ENCODE measurements around the gene MKNK2. TPM values are rescaled to one million over a fixed set of nuclear protein-coding genes. Genes with fewer than 3 reads are reported as not detected.
"Not testable (repeated sequence)": the region's sequence is repeated elsewhere in the genome, so short reads cannot be mapped to it uniquely, and the experiment has no call there.

MKNK2 gene
- total RNA-seq, 1 donor from 2014 or later, result 123 TPM

GRCh38 chr19:2037651-2038255, 13.3 kb downstream of the MKNK2 start:
- no peaks in the 10 kb centered on the region for H3K27me3 Mint-ChIP-seq (ENCODE audit: low read depth)
- H3K9me3 Mint-ChIP-seq, result no peaks in the 10 kb centered on the region
- H3K4me1 Mint-ChIP-seq, result no peaks in the 10 kb centered on the region
- TF ChIP-seq, protein P1, sequence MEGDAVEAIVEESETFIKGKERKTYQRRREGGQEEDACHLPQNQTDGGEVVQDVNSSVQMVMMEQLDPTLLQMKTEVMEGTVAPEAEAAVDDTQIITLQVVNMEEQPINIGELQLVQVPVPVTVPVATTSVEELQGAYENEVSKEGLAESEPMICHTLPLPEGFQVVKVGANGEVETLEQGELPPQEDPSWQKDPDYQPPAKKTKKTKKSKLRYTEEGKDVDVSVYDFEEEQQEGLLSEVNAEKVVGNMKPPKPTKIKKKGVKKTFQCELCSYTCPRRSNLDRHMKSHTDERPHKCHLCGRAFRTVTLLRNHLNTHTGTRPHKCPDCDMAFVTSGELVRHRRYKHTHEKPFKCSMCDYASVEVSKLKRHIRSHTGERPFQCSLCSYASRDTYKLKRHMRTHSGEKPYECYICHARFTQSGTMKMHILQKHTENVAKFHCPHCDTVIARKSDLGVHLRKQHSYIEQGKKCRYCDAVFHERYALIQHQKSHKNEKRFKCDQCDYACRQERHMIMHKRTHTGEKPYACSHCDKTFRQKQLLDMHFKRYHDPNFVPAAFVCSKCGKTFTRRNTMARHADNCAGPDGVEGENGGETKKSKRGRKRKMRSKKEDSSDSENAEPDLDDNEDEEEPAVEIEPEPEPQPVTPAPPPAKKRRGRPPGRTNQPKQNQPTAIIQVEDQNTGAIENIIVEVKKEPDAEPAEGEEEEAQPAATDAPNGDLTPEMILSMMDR (conservative IDR thresholded peaks at IDR 0.05), result no peak
- no peak overlapping the region for H3K27ac Mint-ChIP-seq (ENCODE audit: unreplicated experiment)
- no peak overlapping the region for H3K4me3 Mint-ChIP-seq
- DNase-seq (ENCODE audit: low read depth, low spot score), result no peak
- no peaks in the 10 kb centered on the region for H3K36me3 Mint-ChIP-seq (ENCODE audit: low read depth)

DNA sequence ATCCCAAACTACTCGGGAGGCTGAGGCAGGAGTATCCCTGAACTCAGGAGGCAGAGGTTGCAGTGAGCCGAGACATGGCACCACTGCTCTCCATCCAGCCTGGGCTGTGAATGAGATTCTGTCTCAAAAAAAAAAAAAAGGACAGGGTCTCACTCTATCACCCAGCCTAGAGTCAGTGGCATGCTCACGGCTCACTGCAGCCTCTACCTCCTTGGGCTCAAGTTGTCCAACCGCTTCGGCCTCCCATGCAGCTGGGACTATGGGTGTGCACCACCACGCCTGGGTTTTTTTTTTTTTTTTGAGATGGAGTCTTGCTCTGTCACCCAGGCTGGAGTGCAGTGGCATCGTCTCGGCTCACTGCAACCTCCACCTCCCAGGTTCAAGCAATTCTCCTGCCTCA, 14.6 kb downstream of the MKNK2 start:
- no peaks in the 10 kb centered on the region for H3K36me3 Mint-ChIP-seq (ENCODE audit: low read depth)
- peaks cover 4% of the 10 kb centered on the region for H3K4me1 Mint-ChIP-seq
- no peak for DNase-seq (ENCODE audit: low read depth, low spot score)
- no peaks in the 10 kb centered on the region for H3K9me3 Mint-ChIP-seq
- TF ChIP-seq, protein P1 (conservative IDR thresholded peaks at IDR 0.05), result no peak
- H3K27ac Mint-ChIP-seq (ENCODE audit: unreplicated experiment), result no peak overlapping the region
- no peaks in the 10 kb centered on the region for H3K27me3 Mint-ChIP-seq (ENCODE audit: low read depth)
- H3K4me3 Mint-ChIP-seq, result no peak overlapping the region

DNA sequence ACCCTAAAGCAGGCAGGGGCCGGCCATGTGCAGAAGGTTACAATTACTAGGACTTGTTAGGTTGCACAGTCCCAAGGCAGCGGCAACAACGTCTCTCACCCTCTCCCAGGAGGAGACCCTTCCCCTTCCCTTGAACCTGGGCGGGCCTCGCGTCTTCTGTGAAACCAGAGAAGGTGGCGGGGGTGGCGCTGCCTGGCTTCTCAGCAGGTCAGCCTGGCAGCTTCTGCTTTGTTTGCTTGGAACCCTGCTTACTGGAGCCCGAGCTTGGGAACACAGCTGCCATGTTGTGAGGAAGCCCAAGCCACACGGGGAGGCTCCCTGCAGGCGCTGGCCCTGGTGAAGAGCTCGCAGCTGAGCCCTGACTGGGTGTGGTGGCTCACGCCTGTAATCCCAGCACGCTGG, 15.5 kb downstream of the MKNK2 start:
- no peaks in the 10 kb centered on the region for H3K36me3 Mint-ChIP-seq (ENCODE audit: low read depth)
- H3K9me3 Mint-ChIP-seq, result no peaks in the 10 kb centered on the region
- no peak overlapping the region for H3K27ac Mint-ChIP-seq (ENCODE audit: unreplicated experiment)
- H3K27me3 Mint-ChIP-seq (ENCODE audit: low read depth), result no peaks in the 10 kb centered on the region
- H3K4me1 Mint-ChIP-seq, result peaks cover 4% of the 10 kb centered on the region
- no peak for DNase-seq (ENCODE audit: low read depth, low spot score)
- TF ChIP-seq, protein P1 (conservative IDR thresholded peaks at IDR 0.05), result no peak
- no peak overlapping the region for H3K4me3 Mint-ChIP-seq

DNA sequence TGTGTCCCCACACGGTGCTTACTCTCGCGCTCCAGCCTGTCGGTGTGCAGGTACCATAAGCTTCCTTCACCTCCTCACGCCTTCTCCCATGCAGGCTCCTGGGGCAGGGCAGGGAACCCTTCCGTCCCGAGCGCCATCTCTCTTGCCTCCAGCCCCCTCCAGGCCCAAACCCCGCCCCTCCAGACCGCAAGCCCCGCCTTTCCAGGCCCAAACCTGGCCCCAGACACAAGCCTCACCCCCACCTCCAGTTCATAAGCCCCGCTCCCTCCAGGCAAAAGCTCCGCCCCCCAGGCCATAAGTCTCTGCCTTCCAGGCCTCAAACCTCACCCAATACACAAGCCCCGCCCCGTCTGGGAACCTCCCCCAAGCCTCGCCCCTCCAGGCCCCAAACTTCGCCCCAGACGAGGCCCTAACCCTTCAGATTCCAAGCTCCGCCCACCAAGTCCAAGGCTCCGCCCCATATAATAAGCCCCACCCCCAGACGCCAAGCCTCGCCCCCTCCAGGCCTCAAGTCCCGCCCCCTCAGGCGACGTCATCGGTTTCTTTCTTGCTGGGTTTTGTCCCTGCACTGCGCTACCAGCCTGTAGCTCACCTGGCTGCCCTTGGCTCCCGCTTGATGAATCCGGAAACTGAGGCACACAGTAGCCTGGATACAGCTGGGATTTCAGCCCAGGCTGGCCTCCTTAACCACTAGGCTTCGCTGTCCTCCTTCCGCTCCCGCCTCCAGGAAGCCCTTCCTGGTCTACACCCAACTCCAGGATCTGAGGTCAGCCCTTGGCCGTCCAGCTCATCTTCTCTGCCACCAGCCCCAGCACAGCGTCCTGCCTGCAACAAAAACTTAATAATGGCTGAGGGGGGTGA, 16.1 kb downstream of the MKNK2 start:
- DNase-seq (ENCODE audit: low read depth, low spot score), result peak; percentile 41
- peaks cover 4% of the 10 kb centered on the region for H3K4me1 Mint-ChIP-seq
- H3K27ac Mint-ChIP-seq (ENCODE audit: unreplicated experiment), result no peak overlapping the region

GRCh38 chr19:2034253-2034652, 16.8 kb downstream of the MKNK2 start:
- not testable (repeated sequence) for H3K9me3 Mint-ChIP-seq; H3K27me3 Mint-ChIP-seq (ENCODE audit: low read depth); H3K4me3 Mint-ChIP-seq; H3K4me1 Mint-ChIP-seq; DNase-seq (ENCODE audit: low read depth, low spot score); H3K36me3 Mint-ChIP-seq (ENCODE audit: low read depth); H3K27ac Mint-ChIP-seq (ENCODE audit: unreplicated experiment)

More for the DNA sequence above, 16.1 kb downstream of the MKNK2 start:
- Mint-ChIP-seq H3K27me3 (ENCODE audit: low read depth) (no peaks in the 10 kb centered on the region), H3K4me3 (no peak overlapping the region), H3K9me3 (no peaks in the 10 kb centered on the region), H3K36me3 (ENCODE audit: low read depth) (no peaks in the 10 kb centered on the region)
- TF ChIP-seq, protein P1 (conservative IDR thresholded peaks at IDR 0.05), result no peak

GRCh38 chr19:2033825-2034159, 17.3 kb downstream of the MKNK2 start:
- TF ChIP-seq, protein P1 (conservative IDR thresholded peaks at IDR 0.05), result no peak
- no peak for DNase-seq (ENCODE audit: low read depth, low spot score)
- no peaks in the 10 kb centered on the region for H3K27me3 Mint-ChIP-seq (ENCODE audit: low read depth)
- peaks cover 4% of the 10 kb centered on the region for H3K4me1 Mint-ChIP-seq
- no peaks in the 10 kb centered on the region for H3K9me3 Mint-ChIP-seq
- no peaks in the 10 kb centered on the region for H3K36me3 Mint-ChIP-seq (ENCODE audit: low read depth)
- no peak overlapping the region for H3K27ac Mint-ChIP-seq (ENCODE audit: unreplicated experiment)
- H3K4me3 Mint-ChIP-seq, result no peak overlapping the region

Data from neural crest cell (in vitro differentiated cells).